Measurements from ENCODE around the gene IMMP2L. TPM values are rescaled to one million over a fixed set of nuclear protein-coding genes. Genes with fewer than 3 reads are reported as not detected.
A peak's percentile ranks its signal among the peaks of the same experiment; 100 is the strongest.
"Not testable (repeated sequence)": the region's sequence is repeated elsewhere in the genome, so short reads cannot be mapped to it uniquely, and the experiment has no call there.

The IMMP2L gene
- total RNA-seq, 1 donor from 2014 or later: 13.6 TPM

DNA sequence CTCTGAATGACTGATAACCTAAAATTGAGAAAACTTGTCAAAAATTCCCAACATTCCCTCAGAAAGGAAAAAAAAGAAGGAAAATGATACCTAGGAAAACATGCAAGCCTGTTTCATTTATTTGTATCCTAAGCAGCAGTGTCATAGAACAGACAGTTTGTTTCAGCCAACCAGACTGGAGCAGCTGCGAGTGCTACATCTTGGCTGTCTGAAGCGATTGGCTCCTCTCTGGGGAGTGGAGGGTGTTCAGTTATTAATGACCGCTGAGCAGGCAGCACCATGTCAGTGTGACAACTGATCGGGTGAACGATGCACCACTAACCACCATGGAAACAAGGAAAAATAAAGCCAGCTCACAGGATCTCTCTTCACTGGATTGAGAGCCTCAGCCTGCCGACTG is 471.4 kb downstream of the IMMP2L start, which contains the start of gene LRRN3:
Gene LRRN3, plus strand, starts transcription at position 282 of the 400 bp plus-strand sequence. CDS start 31,646 bp downstream, outside the sequence.
- ATAC-seq (ENCODE audit: poor library complexity) (peak; percentile 98), DNase-seq (peak; percentile 57)
- intact Hi-C loops (cut with DNase I): loop anchor here (5.0 kb wide), 1 partner anchor 409 kb away; no protein-coding TSS in a partner anchor

DNA sequence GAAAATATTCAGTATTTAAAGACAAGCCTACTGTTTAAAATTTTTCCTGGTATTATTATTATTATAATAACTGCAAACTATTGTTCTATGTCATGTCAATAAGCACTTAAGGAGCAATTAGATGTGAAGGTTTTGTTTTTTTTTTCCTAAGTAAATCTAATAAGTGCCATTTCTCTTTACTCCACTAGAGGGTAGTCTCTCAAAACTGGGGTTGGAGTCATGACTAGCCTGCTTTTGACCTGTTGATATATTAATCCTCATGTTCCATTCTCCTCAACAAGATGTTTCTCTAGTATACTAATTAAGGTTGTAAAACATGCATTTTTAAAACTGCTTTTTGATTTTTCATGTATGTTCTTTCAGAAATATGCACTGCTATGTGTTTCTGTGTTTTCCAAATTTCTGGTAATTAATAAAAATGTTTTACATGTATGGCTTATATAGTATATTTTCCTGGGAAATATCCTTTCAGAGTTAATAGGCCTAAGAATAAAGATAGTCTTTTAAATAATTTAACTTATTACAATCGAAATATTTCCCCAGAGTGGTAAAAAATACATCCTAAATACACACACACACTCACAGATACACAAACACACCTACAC is 472.4 kb downstream of the IMMP2L start:
- ATAC-seq (ENCODE audit: poor library complexity): peak; percentile 73
- no peak for DNase-seq
- intact Hi-C loops (cut with DNase I): loop anchor here (5.0 to 10.0 kb wide), 2 partner anchors 395 to 408 kb away; no protein-coding TSS in a partner anchor

DNA sequence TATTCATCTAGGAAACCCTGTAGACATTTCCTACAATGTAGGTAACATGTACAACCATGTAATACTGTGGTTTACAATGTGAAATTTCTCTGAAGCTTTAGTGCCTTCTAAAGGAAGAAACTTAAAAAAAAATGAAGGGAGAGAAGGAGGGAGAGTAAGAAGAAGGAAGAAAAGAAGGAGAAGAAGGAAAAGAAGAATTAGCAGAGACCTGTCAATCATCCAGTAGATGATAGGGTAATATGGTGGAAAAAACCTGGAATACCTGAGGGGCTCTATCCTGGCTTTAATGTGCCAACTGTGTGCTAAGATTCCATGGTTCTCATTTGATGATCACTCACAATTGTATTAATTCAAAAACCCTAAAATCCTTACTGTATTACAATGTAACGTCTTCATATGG is 474.0 kb downstream of the IMMP2L start:
- no peak for ATAC-seq (ENCODE audit: poor library complexity)
- intact Hi-C loops (cut with DNase I): loop anchor here (10.0 kb wide), 1 partner anchor 396 kb away; no protein-coding TSS in a partner anchor
- DNase-seq: no peak

DNA sequence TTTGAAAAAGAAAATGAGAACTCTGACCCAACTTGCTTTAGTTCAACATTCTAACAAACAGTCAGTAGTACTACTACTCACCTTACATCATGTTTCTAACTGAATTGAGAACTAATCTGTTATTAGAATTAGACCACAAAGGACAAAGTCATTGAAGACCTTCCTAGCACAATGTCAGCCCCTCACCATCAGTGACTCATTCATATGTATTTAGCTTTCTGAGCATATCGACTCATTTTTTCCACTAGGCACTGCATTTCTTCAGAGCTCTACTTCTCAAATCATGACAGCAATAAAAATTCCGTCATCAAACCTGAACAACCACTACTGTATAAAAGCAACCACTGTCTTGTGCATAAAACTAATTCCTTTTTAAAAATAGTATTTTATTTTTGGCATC is 475.8 kb downstream of the IMMP2L start:
- ATAC-seq (ENCODE audit: poor library complexity): no peak
- intact Hi-C loops (cut with DNase I): loop anchor here (10.0 kb wide), 1 partner anchor 398 kb away; no protein-coding TSS in a partner anchor
- no peak for DNase-seq

DNA sequence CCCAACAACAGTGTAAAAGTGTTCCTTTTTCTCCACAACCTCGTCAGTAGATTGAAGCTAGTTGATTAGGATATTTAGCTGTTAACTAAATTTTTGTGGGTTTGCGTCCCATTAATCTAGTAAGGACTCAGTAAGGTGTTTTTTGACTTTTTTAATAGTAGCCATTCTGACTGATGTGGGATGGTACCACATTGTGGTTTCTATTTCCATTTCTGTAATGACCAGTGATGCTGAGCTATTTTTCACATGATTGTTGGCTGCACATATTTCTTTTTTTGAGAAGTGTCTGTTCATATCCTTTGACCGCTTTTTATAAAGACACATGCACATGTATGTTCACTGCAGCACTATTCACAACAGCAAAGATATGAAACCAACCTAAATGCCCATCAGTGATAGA is 476.9 kb downstream of the IMMP2L start:
- no peak for DNase-seq
- ATAC-seq (ENCODE audit: poor library complexity): no peak
- intact Hi-C loops (cut with DNase I): loop anchor here (10.0 kb wide), 1 partner anchor 399 kb away; no protein-coding TSS in a partner anchor

DNA sequence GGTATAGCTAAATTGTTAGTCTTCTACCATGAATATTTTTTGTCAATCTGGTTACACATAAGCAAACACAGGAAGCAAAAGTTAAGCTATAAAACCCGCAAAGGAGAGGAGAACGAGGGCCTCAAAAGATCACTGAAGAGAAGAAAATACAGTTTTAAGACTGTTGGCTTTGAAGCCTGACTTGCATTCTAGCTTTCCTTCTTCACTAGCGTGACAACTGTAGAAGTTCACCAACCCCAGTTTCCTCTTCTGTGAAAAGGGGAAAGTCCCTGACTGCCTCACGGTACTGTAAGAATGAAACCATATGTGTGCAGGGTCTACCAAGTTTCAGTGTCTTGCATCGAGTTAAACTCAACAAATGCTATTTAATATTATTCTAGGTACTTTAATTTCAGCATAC is 478.9 kb downstream of the IMMP2L start:
- DNase-seq (no peak), ATAC-seq (ENCODE audit: poor library complexity) (no peak)
- intact Hi-C loops (cut with DNase I): loop anchor here (10.0 kb wide), 1 partner anchor 401 kb away; no protein-coding TSS in a partner anchor

DNA sequence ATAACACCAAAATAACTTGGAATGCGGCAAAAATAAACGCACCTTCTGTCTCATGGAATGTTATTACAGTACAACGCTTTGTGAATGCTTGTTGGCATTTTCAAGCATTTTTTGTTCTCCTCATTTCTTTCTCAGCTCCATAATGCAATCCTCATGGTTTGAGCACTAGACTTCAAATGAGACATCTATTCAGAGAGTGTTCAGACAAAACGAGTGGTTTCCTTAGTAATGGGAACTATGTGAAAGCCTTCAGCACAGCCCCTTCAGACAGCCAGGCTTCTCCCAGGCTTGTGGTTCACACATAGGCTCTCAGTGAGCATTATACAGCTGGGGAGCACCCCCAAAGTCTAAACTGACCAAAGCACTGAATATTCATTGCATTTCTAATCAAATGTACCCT is 479.9 kb downstream of the IMMP2L start:
- ATAC-seq (ENCODE audit: poor library complexity) (no peak), DNase-seq (no peak)
- intact Hi-C loops (cut with DNase I): loop anchor here (10.0 kb wide), 1 partner anchor 402 kb away; no protein-coding TSS in a partner anchor

DNA sequence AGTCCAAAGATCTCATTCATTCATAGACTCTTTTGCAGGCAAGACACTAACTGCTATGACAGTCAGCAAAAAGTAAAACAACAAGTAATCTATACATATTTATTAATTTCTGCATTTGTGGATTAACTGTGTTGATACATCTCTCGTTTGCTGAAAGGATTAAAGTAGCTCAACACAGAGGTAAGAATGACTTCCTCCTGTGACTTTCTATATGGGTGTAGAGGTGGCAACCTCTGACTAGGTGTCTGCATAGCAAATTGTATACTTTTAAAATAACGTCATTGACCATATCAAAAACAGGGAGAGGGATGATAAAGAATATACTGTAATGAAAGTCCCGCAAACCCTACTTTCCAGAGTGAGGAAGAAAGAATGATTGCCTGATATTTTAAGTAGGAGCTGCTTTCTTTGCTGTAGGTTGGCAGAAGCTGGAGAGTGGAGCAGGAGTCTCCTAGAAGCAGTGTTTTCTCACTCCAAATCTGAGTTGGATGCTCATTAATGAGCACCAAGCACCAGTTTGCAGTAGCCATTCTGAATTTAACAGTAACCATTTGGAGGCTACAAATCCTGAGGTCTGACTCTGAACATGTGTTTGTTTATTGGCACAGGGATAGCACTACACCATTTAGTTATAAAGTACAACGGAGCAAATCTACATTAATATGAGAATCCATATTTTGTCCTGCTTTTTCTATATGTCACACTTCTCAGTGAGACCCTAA is 480.6 kb downstream of the IMMP2L start:
- DNase-seq: no peak
- no peak for ATAC-seq (ENCODE audit: poor library complexity)
- intact Hi-C loops (cut with DNase I): loop anchor here (10.0 kb wide), 1 partner anchor 403 kb away; no protein-coding TSS in a partner anchor

DNA sequence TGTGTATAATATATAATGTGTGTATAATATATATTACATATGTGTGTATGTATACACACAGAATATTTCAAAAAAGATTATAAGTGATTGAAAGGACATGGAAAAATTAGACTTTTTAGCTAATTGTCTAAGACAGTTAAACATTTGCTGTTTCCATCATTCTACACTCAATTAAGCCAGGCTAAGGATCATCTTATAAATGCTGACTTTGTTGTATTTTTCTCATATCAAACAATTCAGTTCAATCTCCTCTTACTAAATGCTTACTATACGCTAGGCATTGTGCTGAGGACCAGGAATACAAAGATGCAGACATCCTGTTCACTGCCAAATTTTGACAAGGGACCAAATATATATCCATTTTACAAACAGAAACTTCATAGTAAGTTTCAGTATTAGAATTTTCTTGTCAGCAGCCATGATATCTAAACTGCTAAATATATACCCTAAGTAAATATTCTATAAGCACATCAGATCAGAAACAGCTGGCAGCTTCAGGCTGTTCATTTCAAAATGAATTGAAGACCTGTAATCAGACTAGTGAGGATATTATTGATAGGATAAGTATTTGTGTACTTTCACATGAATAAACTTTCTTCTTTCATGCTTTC is 481.7 kb downstream of the IMMP2L start:
- ATAC-seq (ENCODE audit: poor library complexity) (no peak), DNase-seq (no peak)
- intact Hi-C loops (cut with DNase I): loop anchor here (10.0 kb wide), 1 partner anchor 404 kb away; no protein-coding TSS in a partner anchor

DNA sequence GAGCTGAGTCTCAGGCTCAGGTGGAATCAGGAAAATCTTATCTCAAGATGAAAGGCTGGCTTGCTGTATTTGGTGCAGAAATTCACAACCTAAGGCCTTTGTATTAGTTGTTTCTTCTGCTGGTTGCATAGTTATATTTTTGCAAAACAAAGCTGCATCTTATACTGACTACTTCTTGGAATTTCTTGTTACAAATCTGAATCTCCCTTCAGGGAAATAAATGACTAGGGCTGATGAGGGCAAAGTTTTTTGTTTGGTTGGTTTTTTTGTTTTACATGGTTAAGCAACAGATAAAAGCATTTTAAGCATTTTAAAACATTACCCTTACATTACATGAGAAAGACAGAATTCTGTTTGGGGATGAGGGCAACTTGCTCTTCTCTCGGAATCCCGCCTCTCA is 485.3 kb downstream of the IMMP2L start:
- intact Hi-C loops (cut with DNase I): no loop called here
- ATAC-seq (ENCODE audit: poor library complexity) (no peak), DNase-seq (no peak)

DNA sequence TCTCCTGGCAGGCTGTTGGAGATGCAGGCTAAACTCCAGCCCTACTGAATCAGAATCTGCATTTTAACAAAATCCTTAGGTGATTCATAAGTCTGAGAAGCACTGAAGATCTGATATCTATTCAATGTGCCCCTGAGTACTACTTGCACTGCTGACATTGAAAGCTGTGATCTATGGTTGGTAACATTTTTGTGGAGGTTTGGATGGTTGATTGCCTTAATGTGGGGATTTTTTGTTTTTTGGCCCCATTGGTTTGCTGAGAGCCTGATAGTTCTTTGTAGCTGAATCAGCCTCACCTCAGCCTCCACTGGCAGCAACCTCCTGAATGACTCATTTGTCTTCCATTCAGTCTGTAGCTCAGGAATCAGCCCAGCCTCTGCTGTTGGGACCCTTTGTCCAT is 486.1 kb downstream of the IMMP2L start:
- ATAC-seq (ENCODE audit: poor library complexity) (no peak), DNase-seq (no peak)
- intact Hi-C loops (cut with DNase I): no loop called here

DNA sequence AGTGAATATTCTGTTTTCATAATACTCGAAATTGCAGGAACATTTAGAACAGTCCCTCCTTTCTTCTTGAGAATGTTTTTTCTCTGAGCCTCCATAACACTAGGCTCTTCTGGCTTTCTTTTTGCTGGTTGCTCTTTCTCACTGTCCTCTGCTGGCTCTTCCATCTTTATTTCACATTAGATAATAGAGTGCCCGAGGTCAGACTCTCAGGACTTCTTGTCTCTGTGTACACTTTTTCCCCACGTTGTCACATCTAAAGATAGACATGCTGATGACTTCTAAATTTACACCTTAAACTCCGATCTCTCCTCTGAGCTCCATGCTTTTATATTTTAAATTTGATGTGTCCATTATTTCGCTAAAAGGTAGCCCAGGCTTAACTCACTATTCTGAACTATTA is 486.8 kb downstream of the IMMP2L start:
- DNase-seq: no peak
- ATAC-seq (ENCODE audit: poor library complexity): peak; percentile 65
- intact Hi-C loops (cut with DNase I): no loop called here

DNA sequence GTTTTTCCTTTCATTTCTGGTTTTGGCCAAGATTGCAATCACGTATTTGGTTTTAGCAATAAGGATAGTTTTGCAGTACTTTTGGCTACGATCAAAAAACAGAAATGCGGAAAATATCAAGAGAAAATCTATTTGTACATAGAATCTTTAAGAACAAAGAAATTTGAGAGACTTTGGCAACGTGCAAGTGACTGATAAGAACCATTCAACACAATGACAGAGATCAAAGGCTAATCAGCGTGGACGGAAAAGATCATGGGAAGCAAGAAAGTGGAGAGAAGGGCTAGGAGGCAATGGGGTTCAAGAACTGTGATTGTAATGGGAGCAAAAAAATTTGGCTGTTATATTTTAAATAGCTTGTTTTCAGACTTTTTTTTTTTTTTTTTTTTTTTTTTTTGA is 487.5 kb downstream of the IMMP2L start:
- DNase-seq: no peak
- intact Hi-C loops (cut with DNase I): no loop called here
- no peak for ATAC-seq (ENCODE audit: poor library complexity)

DNA sequence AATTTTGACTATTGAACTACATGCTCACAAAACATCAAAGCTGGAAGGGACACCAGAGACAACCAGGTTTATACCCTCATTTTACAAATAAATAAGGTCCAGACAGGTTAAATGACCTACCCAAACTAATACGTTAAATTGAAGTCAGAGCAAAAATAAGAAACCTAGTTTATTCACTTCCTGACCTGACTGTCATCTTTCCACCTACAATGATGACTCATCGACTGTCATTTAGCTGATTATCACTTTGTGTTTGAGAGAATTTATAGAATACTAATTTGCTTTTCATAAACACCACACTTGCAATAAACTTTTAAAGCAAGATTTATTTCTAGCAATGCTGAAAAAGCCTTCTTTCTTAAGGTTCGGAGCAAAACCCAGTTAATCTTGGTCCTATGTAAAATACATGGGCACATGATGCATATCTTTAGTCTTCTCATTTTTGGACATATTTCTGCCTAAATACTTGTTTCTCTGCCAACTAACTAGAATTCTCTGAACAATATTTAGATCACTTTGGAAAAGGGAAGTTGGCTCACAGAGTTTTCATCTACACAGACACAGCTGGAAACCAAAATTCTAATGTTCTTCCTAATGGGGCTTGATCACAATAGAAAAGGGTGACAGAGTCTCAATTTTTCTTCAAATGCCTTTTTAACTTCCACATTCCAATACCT is 488.1 kb downstream of the IMMP2L start:
- intact Hi-C loops (cut with DNase I): no loop called here
- DNase-seq (no peak), ATAC-seq (ENCODE audit: poor library complexity) (no peak)

DNA sequence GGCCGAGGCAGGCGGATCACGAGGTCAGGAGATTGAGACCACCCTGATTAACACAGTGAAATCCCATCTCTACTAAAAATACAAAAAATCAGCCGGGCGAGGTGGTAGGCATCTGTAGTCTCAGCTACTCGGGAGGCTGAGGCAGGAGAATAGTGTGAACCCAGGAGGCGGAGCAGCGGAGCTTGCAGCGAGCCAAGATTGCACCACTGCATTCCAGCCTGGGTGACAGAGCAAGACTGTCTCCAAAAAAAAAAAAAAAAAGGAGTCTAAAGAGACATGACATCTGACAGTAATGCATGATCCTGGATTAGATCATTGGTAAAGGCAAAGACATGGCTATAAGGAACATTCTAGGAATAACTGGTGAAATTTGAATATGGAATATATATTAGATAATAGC is 489.6 kb downstream of the IMMP2L start:
- intact Hi-C loops (cut with DNase I); DNase-seq; ATAC-seq (ENCODE audit: poor library complexity): not testable (repeated sequence)

DNA sequence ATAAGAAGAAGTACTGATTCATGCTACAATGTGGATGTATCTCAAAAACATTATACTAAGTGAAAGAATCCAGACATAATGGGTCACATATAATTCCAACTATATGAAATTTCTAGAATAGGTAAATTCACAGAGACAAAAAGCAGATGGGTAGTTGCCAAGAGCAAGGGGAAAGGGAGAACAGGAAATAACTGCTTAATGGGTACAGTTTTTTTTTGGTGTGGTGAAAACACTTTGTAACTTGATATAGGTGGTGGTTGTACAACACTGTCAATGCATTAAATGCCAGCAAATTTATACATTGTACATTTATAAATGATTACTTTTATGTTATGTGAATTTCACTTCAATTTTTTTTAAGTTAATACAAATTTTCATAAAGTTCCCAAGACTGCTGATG is 490.7 kb downstream of the IMMP2L start:
- no peak for DNase-seq
- no peak for ATAC-seq (ENCODE audit: poor library complexity)
- intact Hi-C loops (cut with DNase I): no loop called here

DNA sequence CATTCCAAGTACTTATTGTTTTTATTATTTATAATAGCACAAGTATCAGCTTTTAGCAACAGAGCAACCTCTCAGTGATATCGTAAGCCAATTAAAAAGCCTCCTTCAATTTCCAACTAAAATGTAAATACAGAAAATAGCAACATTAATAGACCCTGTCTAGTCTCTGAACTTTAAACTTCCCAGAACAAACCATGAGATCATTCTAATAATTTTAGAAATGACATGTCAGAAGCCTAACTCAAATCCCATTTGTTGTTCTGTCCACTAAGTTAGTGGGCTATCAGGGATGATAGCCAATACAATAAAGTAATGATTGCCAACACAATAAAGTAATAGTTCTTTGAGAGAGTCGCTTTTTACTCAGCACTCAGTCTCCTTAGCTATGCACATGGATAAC is 493.7 kb downstream of the IMMP2L start:
- ATAC-seq (ENCODE audit: poor library complexity) (no peak), DNase-seq (no peak)
- intact Hi-C loops (cut with DNase I): no loop called here

DNA sequence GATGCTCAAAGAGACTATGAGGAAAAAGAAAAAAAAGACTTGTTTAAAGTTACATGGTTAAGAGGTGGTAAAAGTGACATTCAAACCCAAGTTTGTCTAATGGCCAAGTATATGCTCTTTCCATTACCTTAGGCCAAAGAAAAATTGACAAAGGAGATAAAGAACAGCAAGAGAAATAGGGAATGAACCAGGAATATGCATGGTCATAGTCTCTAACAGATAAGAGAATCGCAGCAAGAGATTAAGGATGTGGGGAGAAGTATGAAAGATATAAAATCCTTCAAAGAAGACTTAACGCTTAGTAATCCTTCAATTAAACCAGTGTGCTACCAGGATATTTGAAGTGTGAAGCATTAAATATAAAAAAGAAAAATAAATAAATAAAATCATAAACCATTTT is 494.6 kb downstream of the IMMP2L start:
- no peak for ATAC-seq (ENCODE audit: poor library complexity)

DNA sequence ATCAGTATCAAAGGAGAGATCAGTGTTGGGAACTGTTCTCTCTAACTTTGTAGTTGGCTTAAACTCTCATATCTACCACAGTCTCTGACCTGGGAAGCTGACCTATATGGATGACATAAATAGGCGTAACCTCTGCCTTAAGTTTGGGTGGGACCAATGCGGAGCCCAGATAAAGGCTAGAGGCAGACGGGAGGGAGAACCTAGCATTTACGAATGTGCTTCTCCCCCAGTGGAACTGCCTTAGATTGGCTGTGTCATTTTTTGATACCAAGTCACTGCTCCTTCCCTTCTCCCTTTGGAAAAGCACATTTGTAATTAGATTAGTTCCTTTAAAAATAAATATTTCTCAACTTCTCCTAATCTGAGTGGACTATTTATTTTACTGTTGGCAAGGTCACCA is 495.0 kb downstream of the IMMP2L start:
- intact Hi-C loops (cut with DNase I): no loop called here
- DNase-seq: no peak
- no peak for ATAC-seq (ENCODE audit: poor library complexity)

More for the DNA sequence above, 494.6 kb downstream of the IMMP2L start:
- intact Hi-C loops (cut with DNase I): no loop called here
- no peak for DNase-seq
